Gastroesophageal sphincter (tissue), 4 donors: Measurements from ENCODE around the gene TMCC1. TPM values are rescaled to one million over a fixed set of nuclear protein-coding genes. Genes with fewer than 3 reads are reported as not detected.
A peak's percentile ranks its signal among the peaks of the same experiment; 100 is the strongest.

ENCODE experiments used
- ATAC-seq: fragments of 150-250 bp; one replicate; pipeline ENCODE4 v1.9.1; 2016; ENCODE audit warnings: mild to moderate bottlenecking, moderate library complexity
- H3K27ac ChIP-seq, 4 donors: fragments of 200-600 bp; sonication (generic) in 3 of 4; 1 replicate in 3 of 4; 2 replicates in 1 of 4; pipeline ENCODE4 v1.5.1; 2016 to 2019
- H3K27me3 ChIP-seq: fragments of 200-600 bp; sonication (generic); one replicate; pipeline ENCODE4 v1.5.1; 2019
- H3K36me3 ChIP-seq, 2 donors: fragments of 200-600 bp; sonication (generic); one replicate each; pipeline ENCODE4 v1.5.1; 2019; ENCODE audit warnings: control low read depth in 1 of 2
- H3K4me1 ChIP-seq, 3 donors: fragments of 200-600 bp; sonication (generic); 1 replicate in 2 of 3; 2 replicates in 1 of 3; pipeline ENCODE4 v1.5.1; 2016 to 2019; ENCODE audit warnings: control low read depth in 2 of 3
- H3K4me3 ChIP-seq, 2 donors: fragments of 200-600 bp; sonication (generic); one replicate each; pipeline ENCODE4 v1.5.1; 2019; ENCODE audit warnings: mild to moderate bottlenecking in 1 of 2, moderate library complexity in 1 of 2
- H3K9me3 ChIP-seq, 3 donors: fragments of 200-600 bp; sonication (generic); one replicate each; pipeline ENCODE4 v1.5.1; 2017 to 2019; ENCODE audit warnings: control low read depth in 2 of 3
- CTCF ChIP-seq, 4 experiments: fragments of 200-600 bp in 2 of 4; fragments of 450-650 bp in 2 of 4; sonication (generic) in 1 of 4; IDR thresholded peaks; one replicate each; pipeline ENCODE4 v1.5.1; 2017 to 2019; ENCODE audit warnings: antibody characterized with exemption in 4 of 4, mild to moderate bottlenecking in 2 of 4, moderate library complexity in 2 of 4
- EP300 ChIP-seq: sonication (generic); formaldehyde crosslinking; IDR thresholded peaks from one replicate; pipeline ENCODE4 v1.6.1; 2017; ENCODE audit warnings: antibody characterized with exemption, mild to moderate bottlenecking
- POLR2A ChIP-seq, 2 donors: fragments of 450-650 bp; IDR thresholded peaks; one replicate each; pipeline ENCODE4 v1.6.1; 2017; ENCODE audit warnings: antibody characterized with exemption in 2 of 2, mild to moderate bottlenecking in 2 of 2, moderate library complexity in 1 of 2
- POLR2AphosphoS5 ChIP-seq: sonication (generic); formaldehyde crosslinking; IDR thresholded peaks from one replicate; pipeline ENCODE4 v1.6.1; 2017; ENCODE audit warnings: antibody characterized with exemption
- WGBS, 2 donors: methylation state at CpG; one replicate each; pipeline ENCODE4 v1.1.5; 2018; ENCODE audit warnings: low coverage in 1 of 2; 5-methylcytosine and 5-hydroxymethylcytosine counted together
- total RNA-seq, 4 donors: library from RNA; depleted of rRNA; stranded (reverse); fragments of >200 nt; gene quantifications; one replicate each; pipeline ENCODE4 v1.1.0, GENCODE V29; 2016

TMCC1 gene
- total RNA-seq, 4 donors from 2014 or later = 20.3 to 32.7 (median 28.1) TPM

GRCh38 chr3:129855170-129855831 lies 38.2 kb downstream of the TMCC1 start:
- peaks cover 2 to 21% (median 6%) of the 10 kb centered on the region in 3 donors for H3K4me1 ChIP-seq
- WGBS, 2 donors = 55 to 69% methylated on average over 2 of the region's 2 CpGs
- H3K27me3 ChIP-seq = no peaks in the 10 kb centered on the region
- H3K9me3 ChIP-seq = no peaks in the 10 kb centered on the region
- no peak overlapping the region for H3K4me3 ChIP-seq
- no peak for ATAC-seq
- H3K27ac ChIP-seq = peak overlapping the region in 2 of 4 donors; percentile 9 to 32
- TF ChIP-seq POLR2A (IDR thresholded peaks at IDR 0.05) (no peak), CTCF (IDR thresholded peaks at IDR 0.05) (no peak), EP300 (no peak), POLR2AphosphoS5 (no peak)
- H3K36me3 ChIP-seq = peaks cover 0 to 8% of the 10 kb centered on the region in 2 donors

GRCh38 chr3:129854460-129854859 lies 39.1 kb downstream of the TMCC1 start:
- Histone ChIP-seq H3K9me3 (no peaks in the 10 kb centered on the region), H3K27ac (no peak overlapping the region), H3K4me3 (no peak overlapping the region), H3K36me3 (peaks cover 0 to 8% of the 10 kb centered on the region in 2 donors), H3K4me1 (peaks cover 2 to 21% (median 6%) of the 10 kb centered on the region in 3 donors), H3K27me3 (no peaks in the 10 kb centered on the region)
- WGBS, 2 donors = 88 to 100% methylated on average over 1 of the region's 1 CpG
- no peak for ATAC-seq
- TF ChIP-seq POLR2A (IDR thresholded peaks at IDR 0.05) (no peak), EP300 (no peak), CTCF (IDR thresholded peaks at IDR 0.05) (no peak), POLR2AphosphoS5 (no peak)

- H3K9me3 ChIP-seq = peaks cover 0 to 5% (median 0%) of the 10 kb centered on the region in 3 donors
- TF ChIP-seq POLR2AphosphoS5 = no peak
- TF ChIP-seq POLR2A (IDR thresholded peaks at IDR 0.05) = no peak
- TF ChIP-seq EP300 = no peak
- no peaks in the 10 kb centered on the region for H3K36me3 ChIP-seq
- no peak overlapping the region for H3K27ac ChIP-seq
- no peak for ATAC-seq
- WGBS, 2 donors = 63 to 75% methylated on average over 2 of the region's 2 CpGs
- H3K4me1 ChIP-seq = peaks cover 0 to 9% (median 0%) of the 10 kb centered on the region in 3 donors
- H3K27me3 ChIP-seq = no peaks in the 10 kb centered on the region
- H3K4me3 ChIP-seq = no peak overlapping the region
Measured at GRCh38 chr3:129845956-129846355, 47.6 kb downstream of the TMCC1 start.

- Histone ChIP-seq H3K27ac (no peak overlapping the region), H3K36me3 (no peaks in the 10 kb centered on the region), H3K27me3 (no peaks in the 10 kb centered on the region), H3K4me1 (peaks cover 0 to 20% (median 0%) of the 10 kb centered on the region in 3 donors), H3K9me3 (peaks cover 0 to 5% (median 0%) of the 10 kb centered on the region in 3 donors), H3K4me3 (no peak overlapping the region)
- no peak for ATAC-seq
- 94 to 100% methylated on average over 3 to 5 of the region's 5 CpGs for WGBS, 2 donors
- TF ChIP-seq POLR2A (IDR thresholded peaks at IDR 0.05) (no peak), EP300 (no peak), POLR2AphosphoS5 (no peak), CTCF (IDR thresholded peaks at IDR 0.05) (no peak)
Measured at GRCh38 chr3:129840707-129841360, 52.7 kb downstream of the TMCC1 start.

- 29 to 81% methylated on average over 1 to 6 of the region's 6 CpGs for whole genome bisulfite sequencing, 2 donors
- H3K4me1 ChIP-seq = peaks cover 0 to 33% (median 0%) of the 10 kb centered on the region in 3 donors
- no peak for ATAC-seq
Measured at GRCh38 chr3:129838086-129838485, 55.4 kb downstream of the TMCC1 start.

More at GRCh38 chr3:129838086-129838485, 55.4 kb downstream of the TMCC1 start:
- H3K4me3 ChIP-seq = no peak overlapping the region
- peaks cover 0 to 4% (median 0%) of the 10 kb centered on the region in 3 donors for H3K9me3 ChIP-seq
- H3K36me3 ChIP-seq = no peaks in the 10 kb centered on the region
- no peak for TF ChIP-seq POLR2A (IDR thresholded peaks at IDR 0.05)
- no peaks in the 10 kb centered on the region for H3K27me3 ChIP-seq
- no peak overlapping the region for H3K27ac ChIP-seq
